ENCODE data around the gene RHOV. TPM values are rescaled to one million over a fixed set of nuclear protein-coding genes. Genes with fewer than 3 reads are reported as not detected.

The RHOV gene
- total and polyA plus RNA-seq, 2 experiments from 2014 or later, result 1.7 to 6.1 TPM

GRCh38 chr15:40843885-40844695 lies 29.9 kb downstream of the RHOV start, which contains the start of gene SPINT1:
Gene SPINT1 (plus strand): TSS chr15:40844048. CDS start chr15:40844555, 507 bp downstream.
- peak; percentile 89 for DNase-seq (ENCODE audit: low spot score)
- 3% methylated on average over 33 of the region's 89 CpGs for WGBS (ENCODE audit: low lambda C conversion rate, missing lambda C conversion rate)
- H3K4me2 ChIP-seq, result peak within 1 kb of the TSS; percentile 90
- H3K36me3 ChIP-seq (replicated peaks; ENCODE audit: insufficient read depth, low read depth), result no peaks in the 10 kb centered on the region
- H3K4me1 ChIP-seq (ENCODE audit: insufficient read depth), result peaks cover 8% of the 10 kb centered on the region
- H3K27me3 ChIP-seq, result no peaks in the 10 kb centered on the region
- H3K79me2 ChIP-seq, result peaks cover 48% of the 10 kb centered on the region
- no peaks in the 10 kb centered on the region for H4K20me1 ChIP-seq (ENCODE audit: insufficient read depth, poor library complexity, severe bottlenecking)
- no peaks in the 10 kb centered on the region for H3K9me2 ChIP-seq (replicated peaks; ENCODE audit: insufficient read depth)
- no peaks in the 10 kb centered on the region for H3K9me3 ChIP-seq (ENCODE audit: low read depth)
- TF ChIP-seq EZH2 (IDR thresholded peaks at IDR 0.05; ENCODE audit: borderline replicate concordance), result no peak
- no peak for TF ChIP-seq EZH2phosphoT487 (IDR thresholded peaks at IDR 0.05; ENCODE audit: low read depth, severe bottlenecking, unreplicated experiment)
- TF ChIP-seq CTCF (IDR thresholded peaks at IDR 0.05; ENCODE audit: poor library complexity), result no peak
- H3K27ac ChIP-seq, result peak within 1 kb of the TSS; percentile 96
- peak within 1 kb of the TSS; percentile 69 for H3K4me3 ChIP-seq
- H2AFZ ChIP-seq, result peak within 1 kb of the TSS; percentile 83

GRCh38 chr15:40843261-40843884 lies 30.7 kb downstream of the RHOV start:
- peak; percentile 14 for DNase-seq (ENCODE audit: low spot score)
- Histone ChIP-seq H3K4me2 (peak overlapping the region; percentile 90), H3K4me3 (peak overlapping the region; percentile 69), H3K79me2 (peaks cover 43% of the 10 kb centered on the region), H3K36me3 (replicated peaks; ENCODE audit: insufficient read depth, low read depth) (no peaks in the 10 kb centered on the region), H3K9me2 (replicated peaks; ENCODE audit: insufficient read depth) (no peaks in the 10 kb centered on the region), H3K27ac (peak overlapping the region; percentile 96), H3K4me1 (ENCODE audit: insufficient read depth) (peaks cover 8% of the 10 kb centered on the region), H4K20me1 (ENCODE audit: insufficient read depth, poor library complexity, severe bottlenecking) (no peaks in the 10 kb centered on the region), H3K27me3 (no peaks in the 10 kb centered on the region), H2AFZ (peak overlapping the region; percentile 83), H3K9me3 (ENCODE audit: low read depth) (no peaks in the 10 kb centered on the region)
- no peak for TF ChIP-seq CTCF (IDR thresholded peaks at IDR 0.05; ENCODE audit: poor library complexity)
- TF ChIP-seq EZH2 (IDR thresholded peaks at IDR 0.05; ENCODE audit: borderline replicate concordance), result no peak
- 14% methylated on average over 32 of the region's 34 CpGs for WGBS (ENCODE audit: low lambda C conversion rate, missing lambda C conversion rate)

- no peaks in the 10 kb centered on the region for H3K36me3 ChIP-seq (replicated peaks; ENCODE audit: insufficient read depth, low read depth)
- peaks cover 31% of the 10 kb centered on the region for H3K79me2 ChIP-seq
- no peaks in the 10 kb centered on the region for H3K9me3 ChIP-seq (ENCODE audit: low read depth)
- no peak overlapping the region for H3K4me3 ChIP-seq
- H3K4me2 ChIP-seq, result no peak overlapping the region
- H3K4me1 ChIP-seq (ENCODE audit: insufficient read depth), result peaks cover 4% of the 10 kb centered on the region
- TF ChIP-seq CTCF (IDR thresholded peaks at IDR 0.05; ENCODE audit: poor library complexity) (no peak), EZH2phosphoT487 (IDR thresholded peaks at IDR 0.05; ENCODE audit: low read depth, severe bottlenecking, unreplicated experiment) (no peak), EZH2 (IDR thresholded peaks at IDR 0.05; ENCODE audit: borderline replicate concordance) (no peak)
- no peak overlapping the region for H3K27ac ChIP-seq
- no peak overlapping the region for H2AFZ ChIP-seq
- WGBS (ENCODE audit: low lambda C conversion rate, missing lambda C conversion rate), result 87% methylated on average over 2 of the region's 2 CpGs
- H3K27me3 ChIP-seq, result no peaks in the 10 kb centered on the region
- H4K20me1 ChIP-seq (ENCODE audit: insufficient read depth, poor library complexity, severe bottlenecking), result no peaks in the 10 kb centered on the region
- no peaks in the 10 kb centered on the region for H3K9me2 ChIP-seq (replicated peaks; ENCODE audit: insufficient read depth)
- DNase-seq (ENCODE audit: low spot score), result no peak
Measured at GRCh38 chr15:40841741-40842140, 32.3 kb downstream of the RHOV start.

Measured in hepatocyte (in vitro differentiated cells).